Measurements from ENCODE around the gene RBBP8NL.

Gene RBBP8NL

GRCh38 chr20:62461834-62462233, 34.5 kb upstream of the RBBP8NL start:
- no peak for DNase-seq

- DNase-seq = no peak
These were observed 33.8 kb upstream of the RBBP8NL start for GRCh38 chr20:62461157-62461556.

GRCh38 chr20:62460678-62461077, 33.3 kb upstream of the RBBP8NL start:
- DNase-seq = no peak

- DNase-seq = no peak
These were observed 32.1 kb upstream of the RBBP8NL start for GRCh38 chr20:62459488-62459887.

- DNase-seq = no peak
These were observed 31.2 kb upstream of the RBBP8NL start for GRCh38 chr20:62458275-62459251.

GRCh38 chr20:62457831-62458230, 30.5 kb upstream of the RBBP8NL start:
- DNase-seq = no peak

- no peak for DNase-seq
These were observed 29.8 kb upstream of the RBBP8NL start for GRCh38 chr20:62457098-62457497.

GRCh38 chr20:62455929-62456328, 28.6 kb upstream of the RBBP8NL start:
- no peak for DNase-seq

- DNase-seq = no peak
These were observed 27.7 kb upstream of the RBBP8NL start for GRCh38 chr20:62454904-62455636.

- DNase-seq = no peak
These were observed 26.0 kb upstream of the RBBP8NL start for GRCh38 chr20:62453186-62453808.

- DNase-seq = no peak
These were observed 25.2 kb upstream of the RBBP8NL start for GRCh38 chr20:62452475-62453095.

GRCh38 chr20:62451970-62452369, 24.6 kb upstream of the RBBP8NL start:
- no peak for DNase-seq

GRCh38 chr20:62451156-62451767, 23.9 kb upstream of the RBBP8NL start:
- DNase-seq = no peak

- no peak for DNase-seq
These were observed 22.8 kb upstream of the RBBP8NL start for GRCh38 chr20:62449951-62450691.

GRCh38 chr20:62448788-62449187, 21.4 kb upstream of the RBBP8NL start:
- no peak for DNase-seq

- no peak for DNase-seq
These were observed 20.7 kb upstream of the RBBP8NL start for GRCh38 chr20:62448038-62448437.

- DNase-seq = no peak
These were observed 19.8 kb upstream of the RBBP8NL start for GRCh38 chr20:62446888-62447869.

- DNase-seq = no peak
These were observed 19.1 kb upstream of the RBBP8NL start for GRCh38 chr20:62446481-62446880.
